Thymus (tissue), 11 donors: ENCODE results near the gene KIF2A. TPM values are rescaled to one million over a fixed set of nuclear protein-coding genes. Genes with fewer than 3 reads are reported as not detected.
A peak's percentile ranks its signal among the peaks of the same experiment; 100 is the strongest.

Experiments
- DNase-seq, 9 donors: peaks; one replicate each; pipeline ENCODE4 v3.0.0-alpha.2; 2013; ENCODE audit warnings: low spot score in 9 of 9, low read depth in 6 of 9, missing footprints in 1 of 9
- H3K27ac ChIP-seq, 2 donors: one replicate each; pipeline ENCODE4 v1.5.1; 2013; ENCODE audit warnings: control low read depth in 1 of 2, low read depth in 1 of 2, low read length in 1 of 2, mild to moderate bottlenecking in 1 of 2, moderate library complexity in 1 of 2
- H3K27me3 ChIP-seq, 2 donors: one replicate each; pipeline ENCODE4 v1.5.1; 2013; ENCODE audit warnings: low read length in 1 of 2; ENCODE audit not compliant: control insufficient read depth in 2 of 2, insufficient read depth in 1 of 2
- H3K36me3 ChIP-seq, 2 donors: one replicate each; pipeline ENCODE4 v1.5.1; 2013; ENCODE audit warnings: low read length in 1 of 2, mild to moderate bottlenecking in 1 of 2, moderate library complexity in 1 of 2; ENCODE audit not compliant: control insufficient read depth in 2 of 2, insufficient read depth in 2 of 2
- H3K4me1 ChIP-seq, 2 donors: one replicate each; pipeline ENCODE4 v1.5.1; 2013; ENCODE audit warnings: low read length in 2 of 2; ENCODE audit not compliant: control insufficient read depth in 2 of 2, insufficient read depth in 2 of 2
- H3K4me3 ChIP-seq, 2 donors: one replicate each; pipeline ENCODE4 v1.5.1; 2013; ENCODE audit warnings: low read length in 2 of 2, control low read depth in 1 of 2, mild to moderate bottlenecking in 1 of 2
- H3K9me3 ChIP-seq, 2 donors: one replicate each; pipeline ENCODE4 v1.5.1; 2013; ENCODE audit warnings: low read length in 1 of 2, mild to moderate bottlenecking in 1 of 2; ENCODE audit not compliant: control insufficient read depth in 2 of 2, insufficient read depth in 1 of 2
- WGBS: extraction: QIAGEN DNeasy Blood & Tissue Kit; methylation state at CpG from one replicate; pipeline ENCODE4 v1.1.7; 2013; 5-methylcytosine and 5-hydroxymethylcytosine counted together
- polyA plus RNA-seq: library from polyadenylated mRNA; stranded (reverse); fragments of 200-250 nt; gene quantifications from one replicate; pipeline ENCODE4 v1.2.3, GENCODE V29; 2013
- total RNA-seq: library from RNA; stranded (reverse); fragments of 120-200 nt; gene quantifications from one replicate; pipeline ENCODE4 v1.2.4, GENCODE V29; 2013
- donor health status: healthy.

Gene KIF2A
- total and polyA plus RNA-seq, 2 donors, result 14.7 to 70.5 TPM

DNA sequence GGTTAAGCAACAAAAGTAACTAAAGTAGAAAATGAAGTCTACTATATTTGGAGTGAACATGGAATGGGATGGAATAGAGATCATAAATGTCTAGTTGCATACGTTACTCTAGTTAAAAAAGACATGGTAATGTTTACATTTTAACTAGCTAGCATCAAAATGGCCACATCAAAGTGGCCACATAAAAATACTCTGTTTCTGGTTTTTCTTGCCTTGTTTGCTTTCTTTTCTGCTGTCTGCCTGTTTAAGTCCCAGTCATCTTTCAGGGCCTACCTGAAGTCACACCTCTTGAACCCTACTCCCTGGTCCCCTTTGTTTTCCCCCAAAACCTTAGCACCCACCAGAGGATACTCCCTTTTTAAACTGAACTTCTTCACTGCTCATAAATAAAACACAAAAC is 6.4 kb upstream of the KIF2A start:
- Histone ChIP-seq H3K9me3 (no peaks in the 10 kb centered on the region), H3K36me3 (no peaks in the 10 kb centered on the region), H3K4me3 (no peak overlapping the region), H3K4me1 (peaks cover 9 to 12% of the 10 kb centered on the region in 2 donors), H3K27me3 (no peaks in the 10 kb centered on the region), H3K27ac (peak overlapping the region in 1 of 2 donors; percentile 72)
- 5% methylated on average over 1 of the region's 1 CpG for WGBS
- DNase-seq, result peak in 8 of 9 donors; percentile 52 to 93 (median 74)

DNA sequence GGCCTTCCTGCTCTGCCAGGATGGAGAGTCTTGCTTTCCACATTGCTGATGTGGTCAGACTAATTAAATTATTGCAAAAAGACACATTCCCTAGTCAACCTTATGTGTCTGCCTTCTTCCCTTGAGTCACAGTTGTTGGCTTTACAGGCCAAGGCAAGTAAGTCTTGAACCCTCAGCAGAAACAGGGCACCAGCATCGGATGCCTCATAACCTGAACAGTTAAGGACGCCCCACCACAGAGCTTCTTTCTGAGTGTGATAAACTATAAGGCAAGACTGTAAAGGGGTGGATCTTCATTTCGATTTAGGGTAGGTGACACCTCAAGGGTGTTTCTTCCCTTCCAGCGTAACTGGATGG is 670 bp upstream of the KIF2A start:
- H3K4me1 ChIP-seq, result peaks cover 11 to 16% of the 10 kb centered on the region in 2 donors
- DNase-seq, result no peak
- peak overlapping the region; percentile 42 to 94 for H3K4me3 ChIP-seq
- H3K36me3 ChIP-seq, result peaks cover 0 to 11% of the 10 kb centered on the region in 2 donors
- WGBS, result 53% methylated on average over 4 of the region's 4 CpGs
- no peaks in the 10 kb centered on the region for H3K27me3 ChIP-seq
- no peaks in the 10 kb centered on the region for H3K9me3 ChIP-seq
- peak overlapping the region; percentile 77 to 85 for H3K27ac ChIP-seq

DNA sequence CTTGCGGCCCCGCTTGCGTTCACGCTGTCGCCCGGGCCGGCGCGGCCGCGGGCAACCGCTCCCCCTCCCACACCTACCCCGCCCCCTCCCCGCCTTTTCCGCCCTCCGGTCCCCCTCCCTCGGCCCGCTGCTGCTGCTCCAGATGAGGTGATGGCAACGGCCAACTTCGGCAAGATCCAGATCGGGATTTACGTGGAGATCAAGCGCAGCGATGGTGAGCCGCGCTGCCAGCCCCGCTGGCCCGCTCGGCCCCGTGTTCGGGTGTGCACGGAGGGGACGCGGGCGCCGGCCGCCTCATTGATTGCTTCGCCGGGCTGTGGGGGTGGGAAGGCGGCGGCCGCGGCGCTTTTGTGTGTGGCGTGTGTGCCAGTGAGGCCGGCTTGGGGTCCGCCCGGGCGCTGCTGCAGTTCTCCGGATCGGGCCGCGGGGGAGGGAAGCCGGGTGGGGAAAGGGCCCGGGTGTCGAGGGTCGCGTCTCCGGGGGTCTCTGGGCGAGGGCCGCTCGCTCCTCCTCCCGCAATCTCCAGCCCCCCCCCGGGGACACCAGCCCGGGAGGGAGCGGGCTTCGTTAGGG is 403 bp downstream of the KIF2A start:
- under 1% methylated on average over 67 of the region's 67 CpGs for whole genome bisulfite sequencing
- H3K4me1 ChIP-seq, result peaks cover 11 to 16% of the 10 kb centered on the region in 2 donors
- peak in 5 of 9 donors; percentile 55 to 89 (median 73) for DNase-seq
- peak overlapping the region; percentile 75 to 96 for H3K27ac ChIP-seq
- H3K27me3 ChIP-seq, result no peaks in the 10 kb centered on the region
- H3K36me3 ChIP-seq, result peaks cover 0 to 17% of the 10 kb centered on the region in 2 donors
- no peaks in the 10 kb centered on the region for H3K9me3 ChIP-seq
- peak overlapping the region; percentile 78 to 94 for H3K4me3 ChIP-seq

GRCh38 chr5:62306896-62307689 is 1.1 kb downstream of the KIF2A start:
- DNase-seq, result peak in 8 of 9 donors; percentile 59 to 86 (median 69)
- Histone ChIP-seq H3K4me3 (peak overlapping the region; percentile 78 to 94), H3K9me3 (no peaks in the 10 kb centered on the region), H3K36me3 (peaks cover 0 to 17% of the 10 kb centered on the region in 2 donors), H3K27ac (peak overlapping the region; percentile 75 to 96), H3K27me3 (no peaks in the 10 kb centered on the region), H3K4me1 (peaks cover 11 to 16% of the 10 kb centered on the region in 2 donors)
- 4% methylated on average over 33 of the region's 33 CpGs for WGBS

- no peaks in the 10 kb centered on the region for H3K27me3 ChIP-seq
- no peak for DNase-seq
- H3K36me3 ChIP-seq, result peaks cover 0 to 17% of the 10 kb centered on the region in 2 donors
- 92% methylated on average over 6 of the region's 6 CpGs for WGBS
- H3K27ac ChIP-seq, result no peak overlapping the region
- no peaks in the 10 kb centered on the region for H3K9me3 ChIP-seq
- peaks cover 11 to 16% of the 10 kb centered on the region in 2 donors for H3K4me1 ChIP-seq
- no peak overlapping the region for H3K4me3 ChIP-seq
Measured at GRCh38 chr5:62308439-62308838, 2.4 kb downstream of the KIF2A start.

GRCh38 chr5:62309107-62309506 is 3.1 kb downstream of the KIF2A start:
- H3K4me1 ChIP-seq, result peaks cover 11 to 16% of the 10 kb centered on the region in 2 donors
- no peak for DNase-seq
- WGBS, result 94% methylated on average over 4 of the region's 4 CpGs
- H3K9me3 ChIP-seq, result no peaks in the 10 kb centered on the region
- peaks cover 0 to 17% of the 10 kb centered on the region in 2 donors for H3K36me3 ChIP-seq
- no peak overlapping the region for H3K4me3 ChIP-seq
- H3K27ac ChIP-seq, result no peak overlapping the region
- no peaks in the 10 kb centered on the region for H3K27me3 ChIP-seq

- DNase-seq, result no peak
- Histone ChIP-seq H3K27me3 (no peaks in the 10 kb centered on the region), H3K36me3 (peaks cover 0 to 17% of the 10 kb centered on the region in 2 donors), H3K9me3 (no peaks in the 10 kb centered on the region), H3K4me1 (peaks cover 7 to 10% of the 10 kb centered on the region in 2 donors), H3K27ac (no peak overlapping the region), H3K4me3 (no peak overlapping the region)
- WGBS, result 85% methylated on average over 5 of the region's 5 CpGs
Measured at GRCh38 chr5:62310426-62311143, 4.6 kb downstream of the KIF2A start.

DNA sequence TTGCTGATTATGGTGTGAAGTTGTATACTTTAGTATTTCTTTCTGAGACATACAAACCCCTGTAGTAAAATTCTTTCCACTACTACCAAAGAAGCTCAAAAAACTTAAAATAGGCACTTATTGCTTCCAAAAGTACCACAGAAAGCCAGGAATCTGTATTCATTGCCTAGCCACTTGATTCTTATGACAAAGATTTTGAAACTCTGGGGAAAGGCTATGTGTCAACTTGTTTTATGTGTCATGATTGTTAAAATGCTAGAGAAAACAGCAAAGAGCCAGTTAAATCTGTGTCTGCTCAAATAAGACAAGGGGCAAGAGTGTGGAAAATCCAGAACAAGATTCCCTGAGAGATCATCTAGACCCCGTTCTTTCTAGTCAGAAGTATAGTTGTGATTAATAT is 6.0 kb downstream of the KIF2A start:
- H3K4me1 ChIP-seq, result peaks cover 7 to 8% of the 10 kb centered on the region in 2 donors
- H3K4me3 ChIP-seq, result no peak overlapping the region
- WGBS, result 100% methylated on average over 1 of the region's 1 CpG
- no peaks in the 10 kb centered on the region for H3K9me3 ChIP-seq
- H3K27ac ChIP-seq, result no peak overlapping the region
- no peaks in the 10 kb centered on the region for H3K27me3 ChIP-seq
- DNase-seq, result no peak
- H3K36me3 ChIP-seq, result peaks cover 0 to 17% of the 10 kb centered on the region in 2 donors

GRCh38 chr5:62312674-62313073 is 6.7 kb downstream of the KIF2A start:
- no peak overlapping the region for H3K4me3 ChIP-seq
- DNase-seq, result no peak
- H3K9me3 ChIP-seq, result no peaks in the 10 kb centered on the region
- no peaks in the 10 kb centered on the region for H3K27me3 ChIP-seq
- H3K27ac ChIP-seq, result no peak overlapping the region
- peaks cover 2 to 3% of the 10 kb centered on the region in 2 donors for H3K4me1 ChIP-seq
- peaks cover 0 to 17% of the 10 kb centered on the region in 2 donors for H3K36me3 ChIP-seq
- 99% methylated on average over 1 of the region's 1 CpG for WGBS
